ENCODE results near the gene PTGES3. TPM values are rescaled to one million over a fixed set of nuclear protein-coding genes. Genes with fewer than 3 reads are reported as not detected.
"Not testable (repeated sequence)": the region's sequence is repeated elsewhere in the genome, so short reads cannot be mapped to it uniquely, and the experiment has no call there.

Gene PTGES3, protein sequence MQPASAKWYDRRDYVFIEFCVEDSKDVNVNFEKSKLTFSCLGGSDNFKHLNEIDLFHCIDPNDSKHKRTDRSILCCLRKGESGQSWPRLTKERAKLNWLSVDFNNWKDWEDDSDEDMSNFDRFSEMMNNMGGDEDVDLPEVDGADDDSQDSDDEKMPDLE
- total RNA-seq: 100 to 1,000 TPM in 2 of 4 donors, 10 to 100 TPM in 2; 73.5 to 115 (median 104) TPM

DNA sequence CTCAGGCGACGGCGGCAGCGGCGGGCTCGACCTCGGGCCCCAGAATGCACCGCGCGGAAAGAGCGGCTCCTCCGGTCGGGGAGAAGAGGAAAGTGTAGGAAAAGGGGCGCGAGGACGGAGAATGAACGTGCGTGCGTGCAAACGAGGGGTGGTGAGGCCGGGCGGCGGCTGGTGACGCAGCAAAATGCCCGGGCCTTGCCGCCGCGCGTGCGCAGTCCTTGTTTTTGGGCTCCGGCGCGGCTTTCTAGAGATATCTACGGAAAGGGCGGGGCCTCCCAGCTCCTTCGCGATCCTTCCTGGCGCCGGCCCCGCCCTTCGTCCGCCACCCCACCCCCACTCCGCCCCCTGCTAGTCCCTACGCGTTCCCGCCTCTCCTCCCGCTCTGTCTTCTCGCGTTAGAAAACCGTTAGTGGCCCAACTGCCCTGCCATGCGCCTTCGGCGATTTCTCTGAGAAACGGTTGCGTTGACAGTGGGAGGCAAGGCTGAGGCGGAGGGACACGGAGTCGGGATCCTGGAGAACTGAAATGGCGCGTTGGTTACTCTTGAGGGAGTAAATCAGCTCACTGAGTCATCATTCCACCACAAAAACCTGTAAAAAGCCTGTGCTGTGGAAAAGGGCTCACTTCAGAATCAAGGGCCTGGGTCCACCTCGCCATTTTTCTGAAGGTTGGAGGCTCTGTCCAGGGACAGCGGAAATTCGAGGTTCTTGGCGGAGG lies at the start of gene PTGES3:
PTGES3 (minus strand) TSS at position 156 of the 717 bp plus-strand sequence. CDS start 285 bp downstream, outside the sequence.
- H3K27ac ChIP-seq: peak within 1 kb of the TSS; percentile 94 to 100 (median 98)
- peak within 1 kb of the TSS; percentile 79 to 95 for H3K4me3 ChIP-seq
- H3K9me3 ChIP-seq: no peaks in the 10 kb centered on the region
- no peak for TF ChIP-seq EP300 (IDR thresholded peaks at IDR 0.05)
- TF ChIP-seq POLR2AphosphoS5 (IDR thresholded peaks at IDR 0.05): peak; percentile 96
- TF ChIP-seq, protein P1, sequence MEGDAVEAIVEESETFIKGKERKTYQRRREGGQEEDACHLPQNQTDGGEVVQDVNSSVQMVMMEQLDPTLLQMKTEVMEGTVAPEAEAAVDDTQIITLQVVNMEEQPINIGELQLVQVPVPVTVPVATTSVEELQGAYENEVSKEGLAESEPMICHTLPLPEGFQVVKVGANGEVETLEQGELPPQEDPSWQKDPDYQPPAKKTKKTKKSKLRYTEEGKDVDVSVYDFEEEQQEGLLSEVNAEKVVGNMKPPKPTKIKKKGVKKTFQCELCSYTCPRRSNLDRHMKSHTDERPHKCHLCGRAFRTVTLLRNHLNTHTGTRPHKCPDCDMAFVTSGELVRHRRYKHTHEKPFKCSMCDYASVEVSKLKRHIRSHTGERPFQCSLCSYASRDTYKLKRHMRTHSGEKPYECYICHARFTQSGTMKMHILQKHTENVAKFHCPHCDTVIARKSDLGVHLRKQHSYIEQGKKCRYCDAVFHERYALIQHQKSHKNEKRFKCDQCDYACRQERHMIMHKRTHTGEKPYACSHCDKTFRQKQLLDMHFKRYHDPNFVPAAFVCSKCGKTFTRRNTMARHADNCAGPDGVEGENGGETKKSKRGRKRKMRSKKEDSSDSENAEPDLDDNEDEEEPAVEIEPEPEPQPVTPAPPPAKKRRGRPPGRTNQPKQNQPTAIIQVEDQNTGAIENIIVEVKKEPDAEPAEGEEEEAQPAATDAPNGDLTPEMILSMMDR (IDR thresholded peaks at IDR 0.05): no peak
- peak; percentile 87 to 89 for TF ChIP-seq POLR2A (IDR thresholded peaks at IDR 0.05)
- no peaks in the 10 kb centered on the region for H3K36me3 ChIP-seq
- ATAC-seq: peak; percentile 94
- no peaks in the 10 kb centered on the region for H3K27me3 ChIP-seq
- H3K4me1 ChIP-seq: peaks cover 0 to 47% (median 13%) of the 10 kb centered on the region in 3 donors
- WGBS, 2 donors (ENCODE audit: low coverage in 1 of 2): 0 to 1% methylated on average over 1 to 14 of the region's 64 CpGs

GRCh38 chr12:56728139-56728861 lies 40.2 kb upstream of the PTGES3 start:
- WGBS, 2 donors (ENCODE audit: low coverage in 1 of 2): 87 to 97% methylated on average over 5 to 6 of the region's 11 CpGs
- no peak for ATAC-seq

GRCh38 chr12:56726196-56726675 lies 38.2 kb upstream of the PTGES3 start:
- not testable (repeated sequence) for ATAC-seq, H3K9me3 ChIP-seq, H3K27me3 ChIP-seq
- Histone ChIP-seq H3K4me1 (peaks cover 5 to 38% (median 19%) of the 10 kb centered on the region in 3 donors), H3K36me3 (peaks cover 0 to 25% of the 10 kb centered on the region in 2 donors), H3K4me3 (peak overlapping the region in 1 of 2 donors; percentile 87), H3K27ac (peak overlapping the region; percentile 80 to 96 (median 92))
- 86 to 96% methylated on average over 7 to 13 of the region's 15 CpGs for WGBS, 2 donors (ENCODE audit: low coverage in 1 of 2)

More at GRCh38 chr12:56728139-56728861, 40.2 kb upstream of the PTGES3 start:
- Histone ChIP-seq H3K36me3 (peaks cover 0 to 38% of the 10 kb centered on the region in 2 donors), H3K4me1 (peaks cover 0 to 18% (median 6%) of the 10 kb centered on the region in 3 donors), H3K27me3 (no peaks in the 10 kb centered on the region), H3K9me3 (no peaks in the 10 kb centered on the region), H3K27ac (no peak overlapping the region), H3K4me3 (no peak overlapping the region)
- TF ChIP-seq EP300 (IDR thresholded peaks at IDR 0.05): no peak
- TF ChIP-seq, protein P1 (IDR thresholded peaks at IDR 0.05): no peak
- TF ChIP-seq POLR2A (IDR thresholded peaks at IDR 0.05): no peak

- ATAC-seq: no peak
- Histone ChIP-seq H3K9me3 (no peaks in the 10 kb centered on the region), H3K4me1 (peaks cover 5 to 43% (median 24%) of the 10 kb centered on the region in 3 donors), H3K4me3 (peak overlapping the region; percentile 87 to 98), H3K27ac (peak overlapping the region; percentile 80 to 96 (median 92)), H3K36me3 (peaks cover 0 to 25% of the 10 kb centered on the region in 2 donors), H3K27me3 (no peaks in the 10 kb centered on the region)
- no peak for TF ChIP-seq POLR2AphosphoS5 (IDR thresholded peaks at IDR 0.05)
- TF ChIP-seq, protein P1 (IDR thresholded peaks at IDR 0.05): no peak
- TF ChIP-seq EP300 (IDR thresholded peaks at IDR 0.05): no peak
- no peak for TF ChIP-seq POLR2A (IDR thresholded peaks at IDR 0.05)
- 22 to 29% methylated on average over 6 of the region's 7 CpGs for WGBS, 2 donors (ENCODE audit: low coverage in 1 of 2)
Observed at GRCh38 chr12:56725723-56726102, 37.6 kb upstream of the PTGES3 start.
